Measurements from ENCODE around the gene SDHAF1.

- TF ChIP-seq CTCF (IDR thresholded peaks at IDR 0.05) = no peak
- no peak for TF ChIP-seq EP300 (IDR thresholded peaks at IDR 0.05)
Measured at GRCh38 chr19:35955881-35956634, 38.9 kb upstream of the SDHAF1 start.

Data from stomach (tissue), 4 donors.